ENCODE results near the gene GINS2. TPM values are rescaled to one million over a fixed set of nuclear protein-coding genes. Genes with fewer than 3 reads are reported as not detected.

The GINS2 gene
- total RNA-seq, 1 experiment from 2014 or later: 20.2 TPM

DNA sequence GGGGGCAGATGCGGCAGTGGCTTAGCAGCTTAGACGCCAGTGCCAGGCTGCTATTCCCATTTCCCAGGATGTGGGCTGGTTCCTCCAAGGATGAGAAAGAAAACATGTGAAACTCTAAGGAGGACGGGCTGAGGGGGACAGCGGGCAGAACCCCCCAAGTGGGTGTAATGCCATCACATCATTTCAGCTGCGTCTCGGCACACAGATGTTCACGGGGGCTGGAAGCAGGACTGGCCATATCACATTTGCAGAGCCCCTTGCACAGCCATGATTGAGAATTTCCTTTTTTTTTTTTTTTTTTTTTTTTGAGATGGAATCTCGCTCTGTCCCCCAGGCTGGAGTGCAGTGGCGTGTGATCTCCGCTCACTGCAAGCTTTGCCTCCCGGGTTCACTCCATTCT, 15.3 kb upstream of the GINS2 start:
- H3K36me3 ChIP-seq (ENCODE audit: low read depth): no peaks in the 10 kb centered on the region; the same call in 1 of the 2 replicates
- H3K9me2 ChIP-seq (ENCODE audit: insufficient read depth): no peaks in the 10 kb centered on the region
- H3K79me2 ChIP-seq (ENCODE audit: low read depth): no peaks in the 10 kb centered on the region
- no peaks in the 10 kb centered on the region for H3K27me3 ChIP-seq (ENCODE audit: insufficient read depth, low read depth)
- CTCF ChIA-PET: no interaction called here
- H3K4me2 ChIP-seq: no peak overlapping the region
- no peak overlapping the region for H2AFZ ChIP-seq
- H3K27ac ChIP-seq: no peak overlapping the region
- H4K20me1 ChIP-seq (ENCODE audit: insufficient read depth): 0 out of 2 replicates have a peak, but pooled peaks cover under 1% of the 10 kb centered on the region
- intact Hi-C loops (cut with micrococcal nuclease; ENCODE audit: unreplicated experiment): no loop called here
- no TSS peak for BruUV-seq (replicated peaks)
- H3K4me1 ChIP-seq (replicated peaks; ENCODE audit: insufficient read depth): no peaks in the 10 kb centered on the region
- POLR2A ChIA-PET (ENCODE audit: unreplicated experiment): no interaction called here
- H3K9me3 ChIP-seq (ENCODE audit: insufficient read depth, low read depth): no peaks in the 10 kb centered on the region
- H3K4me3 ChIP-seq: no peak overlapping the region
- no peak for TF ChIP-seq EZH2 (IDR thresholded peaks at IDR 0.05; ENCODE audit: low read depth)
- TF ChIP-seq, protein P1, sequence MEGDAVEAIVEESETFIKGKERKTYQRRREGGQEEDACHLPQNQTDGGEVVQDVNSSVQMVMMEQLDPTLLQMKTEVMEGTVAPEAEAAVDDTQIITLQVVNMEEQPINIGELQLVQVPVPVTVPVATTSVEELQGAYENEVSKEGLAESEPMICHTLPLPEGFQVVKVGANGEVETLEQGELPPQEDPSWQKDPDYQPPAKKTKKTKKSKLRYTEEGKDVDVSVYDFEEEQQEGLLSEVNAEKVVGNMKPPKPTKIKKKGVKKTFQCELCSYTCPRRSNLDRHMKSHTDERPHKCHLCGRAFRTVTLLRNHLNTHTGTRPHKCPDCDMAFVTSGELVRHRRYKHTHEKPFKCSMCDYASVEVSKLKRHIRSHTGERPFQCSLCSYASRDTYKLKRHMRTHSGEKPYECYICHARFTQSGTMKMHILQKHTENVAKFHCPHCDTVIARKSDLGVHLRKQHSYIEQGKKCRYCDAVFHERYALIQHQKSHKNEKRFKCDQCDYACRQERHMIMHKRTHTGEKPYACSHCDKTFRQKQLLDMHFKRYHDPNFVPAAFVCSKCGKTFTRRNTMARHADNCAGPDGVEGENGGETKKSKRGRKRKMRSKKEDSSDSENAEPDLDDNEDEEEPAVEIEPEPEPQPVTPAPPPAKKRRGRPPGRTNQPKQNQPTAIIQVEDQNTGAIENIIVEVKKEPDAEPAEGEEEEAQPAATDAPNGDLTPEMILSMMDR (conservative IDR thresholded peaks at IDR 0.05): no peak
- no peak for DNase-seq
- no peaks in the 10 kb centered on the region; the same call in 1 of the 2 replicates for H3F3A ChIP-seq (ENCODE audit: insufficient read depth, low read depth)

DNA sequence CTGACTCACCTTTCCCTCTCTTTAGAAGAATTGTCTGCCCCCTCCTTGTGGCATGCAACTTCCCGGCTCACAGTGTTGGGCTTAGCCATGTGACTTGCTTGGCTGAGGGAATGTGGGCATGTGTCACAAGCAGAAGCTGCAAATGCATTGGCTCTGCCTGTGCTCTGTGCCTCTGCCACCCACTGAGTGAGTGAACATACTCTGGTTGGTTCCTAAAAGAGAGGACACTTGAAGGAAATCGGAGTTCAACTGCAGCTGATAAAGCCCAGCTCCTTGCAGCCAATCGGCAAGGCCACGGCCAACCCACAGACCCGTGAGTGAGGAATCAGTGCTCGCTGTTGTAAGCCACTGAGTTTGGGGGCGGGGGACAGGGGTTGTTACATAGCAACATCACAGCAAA, 10.9 kb upstream of the GINS2 start:
- no peaks in the 10 kb centered on the region for H3K9me3 ChIP-seq (ENCODE audit: insufficient read depth, low read depth)
- H3K36me3 ChIP-seq (ENCODE audit: low read depth): no peaks in the 10 kb centered on the region
- no peaks in the 10 kb centered on the region for H3K9me2 ChIP-seq (ENCODE audit: insufficient read depth)
- no peak overlapping the region for H3K4me2 ChIP-seq
- TF ChIP-seq, protein P1 (conservative IDR thresholded peaks at IDR 0.05): no peak
- no peak for TF ChIP-seq EZH2 (IDR thresholded peaks at IDR 0.05; ENCODE audit: low read depth)
- CTCF ChIA-PET: interaction anchor here (0.5 kb wide), 1 partner anchor 20 kb away, joined by 5 read pairs; no protein-coding TSS in a partner anchor
- no peak overlapping the region for H3K27ac ChIP-seq
- H3F3A ChIP-seq (ENCODE audit: insufficient read depth, low read depth): no peaks in the 10 kb centered on the region; the same call in 1 of the 2 replicates
- DNase-seq: no peak
- POLR2A ChIA-PET (ENCODE audit: unreplicated experiment): no interaction called here
- no TSS peak for BruUV-seq (replicated peaks)
- no peak overlapping the region for H2AFZ ChIP-seq
- intact Hi-C loops (cut with micrococcal nuclease; ENCODE audit: unreplicated experiment): no loop called here
- no peak overlapping the region for H3K4me3 ChIP-seq
- H3K27me3 ChIP-seq (ENCODE audit: insufficient read depth, low read depth): no peaks in the 10 kb centered on the region
- H3K4me1 ChIP-seq (replicated peaks; ENCODE audit: insufficient read depth): no peaks in the 10 kb centered on the region
- H4K20me1 ChIP-seq (ENCODE audit: insufficient read depth): peaks cover 3% of the 10 kb centered on the region; the same call in 1 of the 2 replicates
- H3K79me2 ChIP-seq (ENCODE audit: low read depth): no peaks in the 10 kb centered on the region

DNA sequence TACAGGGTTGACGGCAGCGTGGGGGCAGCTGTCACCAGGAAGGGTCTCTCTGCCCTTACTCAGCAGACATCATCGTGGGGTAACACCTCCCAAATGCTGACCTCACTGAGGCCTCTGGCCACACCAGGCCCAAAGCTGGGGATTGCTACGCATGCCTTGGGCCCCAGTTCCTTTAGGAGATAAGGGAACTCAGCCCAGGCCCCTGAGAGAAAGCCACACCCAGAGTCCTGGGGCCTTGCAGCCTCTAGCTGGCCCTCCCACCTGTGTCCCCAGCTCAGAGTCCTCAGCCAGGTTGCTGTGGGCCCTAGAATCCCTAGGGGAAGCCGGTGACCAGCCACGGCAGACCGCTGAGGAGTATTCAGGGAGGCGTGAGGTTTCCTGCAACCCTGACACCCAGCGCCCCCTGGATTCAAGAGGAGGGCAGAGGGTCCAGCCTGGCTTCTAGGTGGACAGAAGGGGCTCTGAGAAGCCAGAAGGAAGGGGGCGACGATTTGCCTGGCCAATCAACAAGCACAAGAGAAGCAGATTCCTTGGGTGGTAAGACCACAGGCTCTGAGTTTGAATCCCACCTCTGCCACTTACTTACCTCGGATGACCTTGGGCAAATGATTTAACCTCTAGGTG, 10.3 kb upstream of the GINS2 start:
- intact Hi-C loops (cut with micrococcal nuclease; ENCODE audit: unreplicated experiment): no loop called here
- DNase-seq: no peak
- POLR2A ChIA-PET (ENCODE audit: unreplicated experiment): no interaction called here
- no peaks in the 10 kb centered on the region for H3K79me2 ChIP-seq (ENCODE audit: low read depth)
- TF ChIP-seq, protein P1 (conservative IDR thresholded peaks at IDR 0.05): no peak
- no peak for TF ChIP-seq EZH2 (IDR thresholded peaks at IDR 0.05; ENCODE audit: low read depth)
- H3K4me2 ChIP-seq: no peak overlapping the region
- no peaks in the 10 kb centered on the region; the same call in 1 of the 2 replicates for H3F3A ChIP-seq (ENCODE audit: insufficient read depth, low read depth)
- H2AFZ ChIP-seq: no peak overlapping the region
- H3K4me1 ChIP-seq (replicated peaks; ENCODE audit: insufficient read depth): no peaks in the 10 kb centered on the region
- CTCF ChIA-PET: interaction anchor here (0.5 kb wide), 1 partner anchor 21 kb away, joined by 5 read pairs; no protein-coding TSS in a partner anchor
- H3K9me3 ChIP-seq (ENCODE audit: insufficient read depth, low read depth): no peaks in the 10 kb centered on the region
- no peak overlapping the region for H3K27ac ChIP-seq
- H3K4me3 ChIP-seq: no peak overlapping the region
- H3K9me2 ChIP-seq (ENCODE audit: insufficient read depth): no peaks in the 10 kb centered on the region
- H3K27me3 ChIP-seq (ENCODE audit: insufficient read depth, low read depth): no peaks in the 10 kb centered on the region
- H3K36me3 ChIP-seq (ENCODE audit: low read depth): no peaks in the 10 kb centered on the region
- peaks cover 3% of the 10 kb centered on the region; the same call in 1 of the 2 replicates for H4K20me1 ChIP-seq (ENCODE audit: insufficient read depth)
- no TSS peak for BruUV-seq (replicated peaks)
